ENCODE data around the gene FOSB. TPM values are rescaled to one million over a fixed set of nuclear protein-coding genes. Genes with fewer than 3 reads are reported as not detected.
A peak's percentile ranks its signal among the peaks of the same experiment; 100 is the strongest.

Gene FOSB
- total RNA-seq, 1 donor from 2014 or later = 3.6 TPM

DNA sequence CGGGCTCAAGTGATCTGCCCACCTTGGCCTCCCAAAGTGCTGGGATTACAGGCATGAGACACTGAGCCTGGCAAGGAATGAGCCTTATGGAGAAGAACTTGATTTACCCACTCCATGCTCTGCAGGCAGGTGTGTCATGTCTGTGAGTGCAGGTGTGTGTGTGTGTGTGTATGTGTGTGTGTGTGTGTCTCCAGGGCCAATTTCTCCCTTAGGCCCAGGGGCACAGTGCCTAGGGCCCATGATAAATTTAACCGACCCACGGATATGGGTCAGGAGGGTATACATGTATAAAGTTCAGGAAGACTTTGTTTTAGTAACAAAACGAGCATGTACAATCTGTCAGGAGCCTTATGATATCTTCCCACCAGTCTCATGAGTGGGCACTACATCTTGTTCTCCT lies 4.6 kb upstream of the FOSB start:
- Histone ChIP-seq H3K36me3 (no peaks in the 10 kb centered on the region), H3K4me3 (no peak overlapping the region), H3K4me1 (peaks cover 10% of the 10 kb centered on the region), H3K27ac (no peak overlapping the region), H3K27me3 (no peaks in the 10 kb centered on the region), H3K9me3 (no peaks in the 10 kb centered on the region)
- intact Hi-C loops (cut with DNase I) = no loop called here
- no peak for TF ChIP-seq CTCF (IDR thresholded peaks at IDR 0.05)
- no peak for ATAC-seq
- DNase-seq = no peak

- intact Hi-C loops (cut with DNase I) = no loop called here
- DNase-seq = no peak
- no peaks in the 10 kb centered on the region for H3K27me3 ChIP-seq
- ATAC-seq = no peak
- H3K4me1 ChIP-seq = peaks cover 16% of the 10 kb centered on the region
- H3K4me3 ChIP-seq = no peak overlapping the region
- H3K36me3 ChIP-seq = no peaks in the 10 kb centered on the region
- no peak overlapping the region for H3K27ac ChIP-seq
- TF ChIP-seq CTCF (IDR thresholded peaks at IDR 0.05) = no peak
- H3K9me3 ChIP-seq = no peaks in the 10 kb centered on the region
Measured at GRCh38 chr19:45464274-45464673, 3.5 kb upstream of the FOSB start.

DNA sequence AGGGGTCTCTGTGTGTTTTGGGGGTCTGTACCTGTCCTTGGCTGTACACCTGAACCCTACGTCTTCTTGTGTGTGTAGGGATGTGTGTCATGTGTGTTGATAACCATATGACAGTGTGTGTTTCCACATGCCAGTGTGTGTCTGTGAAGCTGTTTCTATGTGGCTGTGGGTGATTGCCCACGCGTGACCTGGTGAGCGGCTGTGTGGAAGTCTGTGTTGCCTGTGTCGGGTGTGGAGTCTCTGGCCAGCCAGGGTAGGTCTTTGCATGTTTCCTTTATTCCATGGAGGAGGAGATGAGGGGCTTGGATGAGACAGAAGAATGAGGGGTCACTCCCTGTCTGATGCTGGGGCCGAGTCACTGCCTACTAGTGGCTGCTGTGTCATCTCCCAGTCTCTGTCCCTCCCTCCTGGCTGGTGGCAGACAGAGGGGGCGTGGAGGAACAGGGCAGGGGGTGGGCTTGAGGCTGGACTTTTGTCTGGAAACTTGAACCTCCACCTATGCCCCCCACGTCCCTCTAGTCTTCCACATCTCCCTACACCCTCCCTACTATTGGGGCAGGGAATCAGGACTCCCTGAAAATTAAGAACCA lies 2.8 kb upstream of the FOSB start:
- Histone ChIP-seq H3K27ac (no peak overlapping the region), H3K9me3 (no peaks in the 10 kb centered on the region), H3K4me1 (peaks cover 20% of the 10 kb centered on the region), H3K36me3 (no peaks in the 10 kb centered on the region), H3K27me3 (no peaks in the 10 kb centered on the region), H3K4me3 (no peak overlapping the region)
- intact Hi-C loops (cut with DNase I) = no loop called here
- TF ChIP-seq CTCF (IDR thresholded peaks at IDR 0.05) = no peak
- ATAC-seq (no peak), DNase-seq (no peak)

DNA sequence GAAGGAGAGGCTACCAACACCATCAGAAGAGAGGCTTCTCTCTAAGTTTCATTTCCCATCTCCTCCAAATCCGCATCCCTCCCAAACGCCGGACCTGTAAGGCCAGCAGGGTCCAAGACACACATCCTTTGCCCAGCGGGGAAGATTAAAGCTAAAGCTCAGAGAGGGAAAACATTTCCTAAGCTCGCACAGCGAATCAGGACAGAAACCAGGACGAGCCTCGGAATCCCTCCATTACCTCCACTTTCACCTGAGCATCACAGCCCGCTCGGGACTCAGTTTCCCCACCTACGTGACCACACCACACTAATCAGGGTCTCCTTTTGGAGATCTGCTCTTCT lies 711 bp upstream of the FOSB start:
- TF ChIP-seq CTCF (IDR thresholded peaks at IDR 0.05) = no peak
- peak overlapping the region; percentile 81 for H3K4me3 ChIP-seq
- ATAC-seq = no peak

GRCh38 chr19:45468159-45468651 lies 409 bp downstream of the FOSB start:
- peaks cover under 1% of the 10 kb centered on the region for H3K27me3 ChIP-seq
- no peak for TF ChIP-seq CTCF (IDR thresholded peaks at IDR 0.05)
- ATAC-seq (no peak), DNase-seq (peak; percentile 68)
- H3K4me3 ChIP-seq = peak overlapping the region; percentile 81
- peak overlapping the region; percentile 99 for H3K27ac ChIP-seq
- H3K9me3 ChIP-seq = no peaks in the 10 kb centered on the region
- H3K4me1 ChIP-seq = peaks cover 28% of the 10 kb centered on the region
- H3K36me3 ChIP-seq = no peaks in the 10 kb centered on the region
- intact Hi-C loops (cut with DNase I) = no loop called here

More for the DNA sequence above, 711 bp upstream of the FOSB start:
- Histone ChIP-seq H3K36me3 (no peaks in the 10 kb centered on the region), H3K27ac (peak overlapping the region; percentile 99), H3K27me3 (no peaks in the 10 kb centered on the region), H3K4me1 (peaks cover 24% of the 10 kb centered on the region), H3K9me3 (no peaks in the 10 kb centered on the region)
- intact Hi-C loops (cut with DNase I) = no loop called here
- DNase-seq = no peak

GRCh38 chr19:45468803-45469131 lies 971 bp downstream of the FOSB start:
- H3K9me3 ChIP-seq = no peaks in the 10 kb centered on the region
- DNase-seq (no peak), ATAC-seq (peak; percentile 3)
- H3K4me3 ChIP-seq = peak overlapping the region; percentile 81
- H3K4me1 ChIP-seq = peaks cover 28% of the 10 kb centered on the region
- H3K36me3 ChIP-seq = no peaks in the 10 kb centered on the region
- no peak for TF ChIP-seq CTCF (IDR thresholded peaks at IDR 0.05)
- H3K27me3 ChIP-seq = peaks cover 6% of the 10 kb centered on the region
- H3K27ac ChIP-seq = peak overlapping the region; percentile 99
- intact Hi-C loops (cut with DNase I) = no loop called here
